ENCODE data around the gene GNAL. TPM values are rescaled to one million over a fixed set of nuclear protein-coding genes. Genes with fewer than 3 reads are reported as not detected.

Gene GNAL
- total RNA-seq, 1 experiment from 2014 or later = 4.6 TPM

GRCh38 chr18:11767329-11767728, 78.3 kb downstream of the GNAL start:
- ChIA-PET CTCF (no interaction called here), RAD21 (ENCODE audit: low non-redundant PET in 1 of 2, low total read pairs in 2 of 2, uncharacterized antibody in 2 of 2, unreplicated experiment in 2 of 2) (no interaction called here), POLR2A (no interaction called here)
- Histone ChIP-seq H3K27me3 (ENCODE audit: insufficient read depth, low read length) (no peaks in the 10 kb centered on the region), H3K79me2 (ENCODE audit: insufficient read depth, low read length) (no peaks in the 10 kb centered on the region), H4K20me1 (ENCODE audit: insufficient read depth) (no peaks in the 10 kb centered on the region), H3K36me3 (ENCODE audit: control insufficient read depth in 1 of 2, insufficient read depth in 2 of 2, low read length in 2 of 2) (no peaks in the 10 kb centered on the region), H2AFZ (ENCODE audit: low read depth, low read length, poor library complexity, severe bottlenecking) (no peak overlapping the region), H3K9me2 (ENCODE audit: insufficient read depth) (no peaks in the 10 kb centered on the region), H3K4me1 (ENCODE audit: control insufficient read depth in 1 of 2, insufficient read depth in 2 of 2, low read length in 2 of 2) (peaks cover 6% of the 10 kb centered on the region in 2 experiments; a peak in 3 of 4 replicates), H3K9ac (ENCODE audit: low read length) (no peak overlapping the region), H3K4me2 (ENCODE audit: low read length) (no peak overlapping the region), H3K4me3 (replicated peaks in 1 of 2; ENCODE audit: low read depth in 1 of 2, low read length in 2 of 2) (no peak overlapping the region), H3K9me3 (ENCODE audit: control insufficient read depth in 1 of 2, insufficient read depth in 1 of 2, low read depth in 1 of 2, low read length in 2 of 2) (no peaks in the 10 kb centered on the region), H3K27ac (ENCODE audit: low read depth, low read length) (no peak overlapping the region)
- DNase-seq (ENCODE audit: low read depth, low spot score) (no peak), ATAC-seq (no peak)
- intact Hi-C loops (cut with micrococcal nuclease) = no loop called here
- no TSS peak for BruUV-seq (replicated peaks)
- TF ChIP-seq CEBPB (IDR thresholded peaks at IDR 0.05; ENCODE audit: low read depth) = no peak
- TF ChIP-seq TCF7L2 (IDR thresholded peaks at IDR 0.05; ENCODE audit: borderline replicate concordance, extremely low read depth, insufficient read depth, insufficient read length) = no peak
- no peak for TF ChIP-seq SIN3A (IDR thresholded peaks at IDR 0.05; ENCODE audit: low read depth)
- TF ChIP-seq ZFX (IDR thresholded peaks at IDR 0.05) = no peak
- TF ChIP-seq MAX (IDR thresholded peaks at IDR 0.05) = no peak
- TF ChIP-seq ZNF274 (IDR thresholded peaks at IDR 0.05; ENCODE audit: low read depth, low read length) = no peak
- no peak for TF ChIP-seq POLR2A (IDR thresholded peaks at IDR 0.05; ENCODE audit: borderline replicate concordance, extremely low read depth, insufficient read depth, insufficient read length)
- no peak for TF ChIP-seq CBX3 (IDR thresholded peaks at IDR 0.05; ENCODE audit: low read depth)
- no peak for TF ChIP-seq SP1 (IDR thresholded peaks at IDR 0.05; ENCODE audit: low read depth)
- TF ChIP-seq EZH2phosphoT487 (IDR thresholded peaks at IDR 0.05; ENCODE audit: borderline replicate concordance) = no peak
- TF ChIP-seq ZBTB33 (IDR thresholded peaks at IDR 0.05; ENCODE audit: extremely low read depth, insufficient replicate concordance, low read length) = no peak
- TF ChIP-seq FOSL1 (IDR thresholded peaks at IDR 0.05; ENCODE audit: low read depth) = no peak
- TF ChIP-seq EZH2 (IDR thresholded peaks at IDR 0.05) = no peak
- no peak for TF ChIP-seq CTCF (IDR thresholded peaks at IDR 0.05 in 2 of 3, conservative IDR thresholded peaks at IDR 0.05 in 1 of 3; ENCODE audit: borderline replicate concordance in 1 of 3, insufficient read depth in 1 of 3, low read depth in 2 of 3, low read length in 2 of 3)
- TF ChIP-seq POLR2AphosphoS5 (IDR thresholded peaks at IDR 0.05; ENCODE audit: low read depth, low read length) = no peak
- no peak for TF ChIP-seq EGR1 (IDR thresholded peaks at IDR 0.05; ENCODE audit: low read depth)
- TF ChIP-seq RAD21 (IDR thresholded peaks at IDR 0.05; ENCODE audit: low read depth) = no peak
- TF ChIP-seq JUND (IDR thresholded peaks at IDR 0.05) = no peak

Data from HCT116 (cell line).